NB4 (cell line): ENCODE data around the gene FASN.

Experiments used
- CTCF ChIP-seq: IDR thresholded peaks from one replicate; pipeline ENCODE4 v1.5.1; 2012; ENCODE audit warnings: low read depth, low read length
- MAX ChIP-seq: IDR thresholded peaks from 2 replicates; pipeline ENCODE4 v1.6.1; 2011; ENCODE audit warnings: low read depth, low read length
- MYC ChIP-seq: IDR thresholded peaks from 2 replicates; pipeline ENCODE4 v1.6.1; 2011; ENCODE audit warnings: low read depth, low read length
- POLR2A ChIP-seq: IDR thresholded peaks from 2 replicates; pipeline ENCODE4 v1.6.1; 2011; ENCODE audit warnings: mild to moderate bottlenecking; ENCODE audit not compliant: insufficient read length; ENCODE audit errors: extremely low read depth

- TF ChIP-seq POLR2A, result no peak
- no peak for TF ChIP-seq CTCF
- no peak for TF ChIP-seq MAX
- no peak for TF ChIP-seq MYC
Measured at GRCh38 chr17:82062076-82062983, 35.7 kb downstream of the FASN start.
